Measurements from ENCODE around the gene UGT2A2.

UGT2A2 gene

DNA sequence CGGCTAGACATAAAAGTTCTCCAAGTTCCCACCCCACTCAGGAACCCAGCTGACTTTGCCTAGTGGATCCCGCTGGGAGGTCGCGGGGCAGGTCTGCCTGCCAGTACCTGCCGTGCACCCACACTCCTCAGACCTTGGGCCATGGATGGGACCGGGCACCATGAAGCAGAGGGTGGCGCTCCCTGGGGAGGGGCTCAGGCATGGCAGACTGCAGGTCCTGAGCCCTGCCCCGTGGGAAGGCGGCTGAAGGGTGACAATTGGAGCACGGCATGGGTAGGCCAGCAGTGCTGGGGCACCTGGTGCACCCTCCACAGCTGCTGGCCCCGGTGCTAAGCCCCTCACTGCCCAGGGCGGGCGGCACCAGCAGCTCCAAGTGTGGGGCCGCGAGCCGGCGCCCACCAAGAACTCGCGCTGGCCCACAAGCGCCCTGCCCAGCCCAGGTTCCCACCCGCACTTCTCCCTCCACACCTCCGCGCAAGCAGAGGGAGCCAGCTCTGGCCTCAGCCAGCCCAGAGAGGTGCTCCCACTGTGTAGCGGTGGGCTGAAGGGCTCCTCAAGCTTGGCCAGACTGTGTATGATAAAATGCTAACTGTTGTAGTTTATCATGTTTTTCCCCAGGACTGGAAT lies 63.1 kb downstream of the UGT2A2 start:
- H3K36me3 ChIP-seq (ENCODE audit: insufficient read depth, low read length) = no peaks in the 10 kb centered on the region
- H3K4me3 ChIP-seq (ENCODE audit: low read depth, low read length, poor library complexity, severe bottlenecking) = no peak overlapping the region
- no peak overlapping the region for H3K4me2 ChIP-seq (ENCODE audit: low read length)
- H3K9me2 ChIP-seq (ENCODE audit: low read depth, low read length) = no peaks in the 10 kb centered on the region
- no peaks in the 10 kb centered on the region for H3K79me2 ChIP-seq (ENCODE audit: insufficient read depth, low read length)
- no peaks in the 10 kb centered on the region for H3F3A ChIP-seq (ENCODE audit: insufficient read depth, low read length)
- TF ChIP-seq EZH2 (IDR thresholded peaks at IDR 0.05; ENCODE audit: borderline replicate concordance, low read length) (no peak), CTCF (IDR thresholded peaks at IDR 0.05; ENCODE audit: low read length) (no peak)
- H2AFZ ChIP-seq (ENCODE audit: low read length) = no peak overlapping the region
- H3K4me1 ChIP-seq (ENCODE audit: insufficient read depth, low read length, severe bottlenecking) = no peaks in the 10 kb centered on the region
- no peaks in the 10 kb centered on the region for H3K27me3 ChIP-seq (ENCODE audit: insufficient read depth, low read length)
- H3K27ac ChIP-seq (ENCODE audit: low read depth, low read length, poor library complexity, severe bottlenecking) = no peak overlapping the region
- H4K20me1 ChIP-seq (ENCODE audit: insufficient read depth, low read length) = no peaks in the 10 kb centered on the region
- H3K9ac ChIP-seq (ENCODE audit: low read length) = no peak overlapping the region
- no peaks in the 10 kb centered on the region for H3K9me3 ChIP-seq (ENCODE audit: low read length)

- Histone ChIP-seq H3K9ac (ENCODE audit: low read length) (no peak overlapping the region), H3F3A (ENCODE audit: insufficient read depth, low read length) (no peaks in the 10 kb centered on the region), H3K4me3 (ENCODE audit: low read depth, low read length, poor library complexity, severe bottlenecking) (no peak overlapping the region), H3K9me3 (ENCODE audit: low read length) (no peaks in the 10 kb centered on the region), H3K4me2 (ENCODE audit: low read length) (no peak overlapping the region), H3K27me3 (ENCODE audit: insufficient read depth, low read length) (no peaks in the 10 kb centered on the region), H3K9me2 (ENCODE audit: low read depth, low read length) (no peaks in the 10 kb centered on the region), H3K36me3 (ENCODE audit: insufficient read depth, low read length) (no peaks in the 10 kb centered on the region), H3K4me1 (ENCODE audit: insufficient read depth, low read length, severe bottlenecking) (no peaks in the 10 kb centered on the region), H2AFZ (ENCODE audit: low read length) (no peak overlapping the region), H4K20me1 (ENCODE audit: insufficient read depth, low read length) (no peaks in the 10 kb centered on the region), H3K79me2 (ENCODE audit: insufficient read depth, low read length) (no peaks in the 10 kb centered on the region), H3K27ac (ENCODE audit: low read depth, low read length, poor library complexity, severe bottlenecking) (no peak overlapping the region)
- TF ChIP-seq CTCF (IDR thresholded peaks at IDR 0.05; ENCODE audit: low read length) (no peak), EZH2 (IDR thresholded peaks at IDR 0.05; ENCODE audit: borderline replicate concordance, low read length) (no peak)
Observed at GRCh38 chr4:69568787-69569186, 70.7 kb downstream of the UGT2A2 start.

- Histone ChIP-seq H4K20me1 (ENCODE audit: insufficient read depth, low read length) (no peaks in the 10 kb centered on the region), H3K4me1 (ENCODE audit: insufficient read depth, low read length, severe bottlenecking) (no peaks in the 10 kb centered on the region), H3K27ac (ENCODE audit: low read depth, low read length, poor library complexity, severe bottlenecking) (no peak overlapping the region), H3K79me2 (ENCODE audit: insufficient read depth, low read length) (no peaks in the 10 kb centered on the region), H3K4me2 (ENCODE audit: low read length) (no peak overlapping the region), H3K9me3 (ENCODE audit: low read length) (no peaks in the 10 kb centered on the region), H3F3A (ENCODE audit: insufficient read depth, low read length) (no peaks in the 10 kb centered on the region), H3K9me2 (ENCODE audit: low read depth, low read length) (no peaks in the 10 kb centered on the region), H2AFZ (ENCODE audit: low read length) (no peak overlapping the region), H3K4me3 (ENCODE audit: low read depth, low read length, poor library complexity, severe bottlenecking) (no peak overlapping the region), H3K36me3 (ENCODE audit: insufficient read depth, low read length) (no peaks in the 10 kb centered on the region), H3K9ac (ENCODE audit: low read length) (no peak overlapping the region), H3K27me3 (ENCODE audit: insufficient read depth, low read length) (no peaks in the 10 kb centered on the region)
- TF ChIP-seq EZH2 (IDR thresholded peaks at IDR 0.05; ENCODE audit: borderline replicate concordance, low read length) = no peak
- TF ChIP-seq CTCF (IDR thresholded peaks at IDR 0.05; ENCODE audit: low read length) = no peak
Observed at GRCh38 chr4:69563424-69563823, 76.0 kb downstream of the UGT2A2 start.

Measured in OCI-LY1 (cell line).